ENCODE results near the gene UBAP2L.
"Not testable (repeated sequence)": the region's sequence is repeated elsewhere in the genome, so short reads cannot be mapped to it uniquely, and the experiment has no call there.

The UBAP2L gene

DNA sequence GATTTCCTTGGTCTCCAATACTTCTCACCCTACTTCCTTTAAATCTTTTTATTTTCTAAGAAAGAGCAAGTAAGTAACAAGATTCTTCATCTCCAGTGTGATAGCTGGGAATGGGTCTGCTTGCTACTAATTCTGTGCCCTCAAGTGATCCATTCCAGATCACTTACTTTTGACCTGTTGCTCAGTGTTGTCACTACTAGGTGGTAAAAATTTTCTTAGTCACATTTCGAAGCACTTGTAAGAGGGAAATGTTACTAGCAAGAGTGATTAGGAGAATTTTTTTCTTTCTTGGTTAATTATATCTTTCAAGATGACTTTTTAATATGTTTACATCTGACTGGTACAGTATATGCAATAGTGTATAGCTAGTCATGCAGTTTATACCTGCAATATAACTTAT, 2.2 kb downstream of the UBAP2L start:
- peaks cover 74% of the 10 kb centered on the region for H3K36me3 ChIP-seq (ENCODE audit: insufficient read depth, low read length)

GRCh38 chr1:154223621-154224020, 2.9 kb downstream of the UBAP2L start:
- DNase-seq (ENCODE audit: low read depth, low spot score): no peak
- peak overlapping the region; percentile 34; the same call in 1 of the 2 replicates for H3K27ac ChIP-seq
- peaks cover 74% of the 10 kb centered on the region for H3K36me3 ChIP-seq (ENCODE audit: insufficient read depth, low read length)
- no peaks in the 10 kb centered on the region for H3K9me3 ChIP-seq (ENCODE audit: low read depth, low read length)
- H3K9ac ChIP-seq (ENCODE audit: insufficient read length): peak overlapping the region; percentile 54
- H3K4me3 ChIP-seq: peak overlapping the region; percentile 96
- TF ChIP-seq EZH2 (IDR thresholded peaks at IDR 0.05) (no peak), POLR2AphosphoS5 (IDR thresholded peaks at IDR 0.05; ENCODE audit: borderline replicate concordance, low read depth, low read length) (no peak), FOXP2 (optimal IDR thresholded peaks at IDR 0.05; ENCODE audit: control extremely low read depth, extremely low read length, insufficient read depth) (no peak)

More for the DNA sequence above, 2.2 kb downstream of the UBAP2L start:
- TF ChIP-seq FOXP2 (optimal IDR thresholded peaks at IDR 0.05; ENCODE audit: control extremely low read depth, extremely low read length, insufficient read depth) (no peak), POLR2AphosphoS5 (IDR thresholded peaks at IDR 0.05; ENCODE audit: borderline replicate concordance, low read depth, low read length) (no peak), EZH2 (IDR thresholded peaks at IDR 0.05) (no peak)
- H3K9ac ChIP-seq (ENCODE audit: insufficient read length): peak overlapping the region; percentile 54
- H3K27ac ChIP-seq: no peak overlapping the region; the same call in 1 of the 2 replicates
- no peaks in the 10 kb centered on the region for H3K9me3 ChIP-seq (ENCODE audit: low read depth, low read length)
- peak overlapping the region; percentile 96 for H3K4me3 ChIP-seq
- no peak for DNase-seq (ENCODE audit: low read depth, low spot score)

DNA sequence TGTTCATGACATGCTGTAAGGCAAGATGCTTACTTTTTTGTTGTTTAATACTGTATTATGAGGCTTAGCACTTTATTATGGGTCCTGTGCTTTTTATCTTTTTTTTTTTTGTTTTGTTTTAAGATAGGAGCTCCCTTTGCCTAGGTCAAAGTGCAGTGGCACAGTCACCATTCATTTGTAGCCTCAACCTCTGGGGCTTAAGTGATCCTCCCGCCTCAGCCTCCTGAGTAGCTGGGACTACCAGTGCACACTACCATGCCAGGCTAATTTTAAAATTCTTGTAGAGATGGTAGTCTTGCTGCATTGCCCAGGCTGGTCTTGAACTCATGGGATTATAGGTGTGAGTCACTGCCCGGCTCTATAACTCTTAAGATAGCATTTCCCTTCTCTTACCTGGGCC, 4.6 kb downstream of the UBAP2L start:
- DNase-seq (ENCODE audit: low read depth, low spot score): no peak
- H3K9me3 ChIP-seq (ENCODE audit: low read depth, low read length): no peaks in the 10 kb centered on the region
- no peak overlapping the region for H3K27ac ChIP-seq
- peaks cover 83% of the 10 kb centered on the region for H3K36me3 ChIP-seq (ENCODE audit: insufficient read depth, low read length)
- H3K4me3 ChIP-seq: no peak overlapping the region
- TF ChIP-seq POLR2AphosphoS5 (IDR thresholded peaks at IDR 0.05; ENCODE audit: borderline replicate concordance, low read depth, low read length) (no peak), EZH2 (IDR thresholded peaks at IDR 0.05) (no peak), FOXP2 (optimal IDR thresholded peaks at IDR 0.05; ENCODE audit: control extremely low read depth, extremely low read length, insufficient read depth) (no peak)
- no peak overlapping the region for H3K9ac ChIP-seq (ENCODE audit: insufficient read length)

DNA sequence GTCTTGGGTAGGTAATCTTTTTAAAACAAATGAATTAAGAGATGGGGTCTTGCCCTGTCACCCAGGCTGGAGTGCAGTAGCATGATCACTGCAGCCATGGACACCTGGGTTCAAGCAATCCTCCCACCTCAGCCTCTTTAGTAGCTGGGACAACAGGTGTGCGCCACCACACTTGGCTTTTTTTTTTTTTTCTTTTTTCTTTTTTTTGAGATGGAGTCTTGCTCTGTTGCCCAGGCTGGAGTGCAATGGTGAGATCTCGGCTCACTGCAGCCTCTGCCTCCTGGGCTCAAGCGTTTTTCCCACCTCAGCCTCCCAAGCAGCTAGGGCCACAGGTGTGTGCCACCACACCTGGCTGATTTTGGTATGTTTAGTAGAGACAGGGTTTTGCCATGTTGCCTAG, 10.4 kb downstream of the UBAP2L start:
- DNase-seq (ENCODE audit: low read depth, low spot score); H3K27ac ChIP-seq; H3K4me3 ChIP-seq; H3K9ac ChIP-seq (ENCODE audit: insufficient read length); H3K9me3 ChIP-seq (ENCODE audit: low read depth, low read length): not testable (repeated sequence)
- H3K36me3 ChIP-seq (ENCODE audit: insufficient read depth, low read length): peaks cover 96% of the 10 kb centered on the region

GRCh38 chr1:154233127-154233526, 12.4 kb downstream of the UBAP2L start:
- H3K9ac ChIP-seq (ENCODE audit: insufficient read length); DNase-seq (ENCODE audit: low read depth, low spot score); H3K4me3 ChIP-seq; H3K27ac ChIP-seq; H3K9me3 ChIP-seq (ENCODE audit: low read depth, low read length): not testable (repeated sequence)
- H3K36me3 ChIP-seq (ENCODE audit: insufficient read depth, low read length): peaks cover 96% of the 10 kb centered on the region

- Histone ChIP-seq H3K27ac (no peak overlapping the region), H3K36me3 (ENCODE audit: insufficient read depth, low read length) (peaks cover 94% of the 10 kb centered on the region)
- TF ChIP-seq FOXP2 (optimal IDR thresholded peaks at IDR 0.05; ENCODE audit: control extremely low read depth, extremely low read length, insufficient read depth) (no peak), POLR2AphosphoS5 (IDR thresholded peaks at IDR 0.05; ENCODE audit: borderline replicate concordance, low read depth, low read length) (no peak), EZH2 (IDR thresholded peaks at IDR 0.05) (no peak)
These were observed 16.1 kb downstream of the UBAP2L start for GRCh38 chr1:154236855-154237254.

GRCh38 chr1:154237435-154237834, 16.7 kb downstream of the UBAP2L start:
- TF ChIP-seq POLR2AphosphoS5 (IDR thresholded peaks at IDR 0.05; ENCODE audit: borderline replicate concordance, low read depth, low read length): no peak
- no peak for TF ChIP-seq FOXP2 (optimal IDR thresholded peaks at IDR 0.05; ENCODE audit: control extremely low read depth, extremely low read length, insufficient read depth)
- no peak for TF ChIP-seq EZH2 (IDR thresholded peaks at IDR 0.05)
- Histone ChIP-seq H3K36me3 (ENCODE audit: insufficient read depth, low read length) (peaks cover 94% of the 10 kb centered on the region), H3K4me3 (no peak overlapping the region), H3K27ac (no peak overlapping the region), H3K9ac (ENCODE audit: insufficient read length) (no peak overlapping the region), H3K9me3 (ENCODE audit: low read depth, low read length) (no peaks in the 10 kb centered on the region)
- DNase-seq (ENCODE audit: low read depth, low spot score): no peak

More at GRCh38 chr1:154236855-154237254, 16.1 kb downstream of the UBAP2L start:
- Histone ChIP-seq H3K9ac (ENCODE audit: insufficient read length) (no peak overlapping the region), H3K9me3 (ENCODE audit: low read depth, low read length) (no peaks in the 10 kb centered on the region), H3K4me3 (no peak overlapping the region)
- no peak for DNase-seq (ENCODE audit: low read depth, low spot score)

GRCh38 chr1:154237880-154238506, 17.2 kb downstream of the UBAP2L start:
- TF ChIP-seq POLR2AphosphoS5 (IDR thresholded peaks at IDR 0.05; ENCODE audit: borderline replicate concordance, low read depth, low read length) (no peak), EZH2 (IDR thresholded peaks at IDR 0.05) (no peak), FOXP2 (optimal IDR thresholded peaks at IDR 0.05; ENCODE audit: control extremely low read depth, extremely low read length, insufficient read depth) (no peak)
- Histone ChIP-seq H3K9me3 (ENCODE audit: low read depth, low read length) (no peaks in the 10 kb centered on the region), H3K27ac (peak overlapping the region; percentile 40; the same call in 1 of the 2 replicates), H3K36me3 (ENCODE audit: insufficient read depth, low read length) (peaks cover 94% of the 10 kb centered on the region), H3K4me3 (no peak overlapping the region), H3K9ac (ENCODE audit: insufficient read length) (no peak overlapping the region)
- DNase-seq (ENCODE audit: low read depth, low spot score): no peak

DNA sequence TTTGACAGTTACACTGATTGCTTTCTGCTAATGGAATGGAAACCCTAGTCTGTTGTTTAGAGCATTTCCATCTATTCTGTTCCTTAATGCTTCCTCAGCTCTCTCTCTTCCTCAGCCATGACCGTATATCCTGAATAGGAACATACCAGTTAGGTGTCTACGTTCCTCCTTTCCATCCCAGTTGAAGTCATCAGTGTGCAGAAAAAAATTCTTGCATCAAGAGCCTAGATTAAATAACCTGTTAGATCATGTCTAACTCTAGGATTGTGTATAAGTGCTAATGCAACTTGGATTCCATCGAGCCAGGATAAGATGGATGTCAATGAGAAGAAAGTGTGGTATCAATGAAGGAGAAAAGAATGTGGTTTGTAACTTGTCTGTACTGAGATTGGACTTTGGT, 18.7 kb downstream of the UBAP2L start:
- no peak overlapping the region for H3K4me3 ChIP-seq
- peaks cover 97% of the 10 kb centered on the region for H3K36me3 ChIP-seq (ENCODE audit: insufficient read depth, low read length)
- H3K27ac ChIP-seq: no peak overlapping the region
- H3K9ac ChIP-seq (ENCODE audit: insufficient read length): no peak overlapping the region
- DNase-seq (ENCODE audit: low read depth, low spot score): no peak
- TF ChIP-seq POLR2AphosphoS5 (IDR thresholded peaks at IDR 0.05; ENCODE audit: borderline replicate concordance, low read depth, low read length): no peak
- TF ChIP-seq FOXP2 (optimal IDR thresholded peaks at IDR 0.05; ENCODE audit: control extremely low read depth, extremely low read length, insufficient read depth): no peak
- TF ChIP-seq EZH2 (IDR thresholded peaks at IDR 0.05): no peak
- H3K9me3 ChIP-seq (ENCODE audit: low read depth, low read length): no peaks in the 10 kb centered on the region
